Measurements from ENCODE around the gene MFSD6.

DNA sequence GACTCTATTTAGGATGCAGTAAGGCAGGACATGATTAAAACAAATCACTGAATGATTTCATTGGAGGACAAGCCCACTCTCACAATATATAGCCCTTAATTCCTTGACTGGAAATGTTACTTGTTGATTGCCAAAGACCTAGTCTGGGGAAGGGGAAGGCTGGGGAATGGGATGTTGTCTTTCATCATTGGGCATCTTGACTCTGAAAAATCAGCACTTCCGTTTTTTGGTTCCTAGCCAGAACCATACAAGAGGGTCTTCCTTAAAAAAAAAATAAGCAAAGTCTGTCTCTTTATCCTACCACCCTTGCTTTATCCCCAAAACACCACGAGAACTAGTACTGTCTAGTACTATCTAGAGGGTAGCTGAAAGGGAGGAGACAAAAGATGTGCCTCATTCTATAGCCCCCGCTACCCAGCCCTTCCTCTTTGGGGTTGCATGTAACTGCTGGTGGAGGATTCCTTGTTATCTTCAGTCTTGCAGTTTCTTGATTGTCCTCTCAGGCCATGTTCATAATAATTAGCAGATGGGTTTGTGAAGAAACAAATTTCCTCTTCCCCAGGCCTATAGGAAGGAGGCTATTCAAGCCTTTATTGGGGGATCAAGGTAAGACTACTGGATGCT is 70.5 kb downstream of the MFSD6 start:
- no peak for TF ChIP-seq POLR2A (IDR thresholded peaks at IDR 0.05; ENCODE audit: low read length)
- TF ChIP-seq GATA1 (IDR thresholded peaks at IDR 0.05; ENCODE audit: low read depth, low read length): no peak
